NT2/D1 (cell line): ENCODE data around the gene RGS19.
"Not testable (repeated sequence)": the region's sequence is repeated elsewhere in the genome, so short reads cannot be mapped to it uniquely, and the experiment has no call there.

Experiments
- DNase-seq: peaks from one replicate; pipeline ENCODE4 v3.0.0-alpha.2; 2011; ENCODE audit warnings: low read depth, low spot score
- H3K27me3 ChIP-seq: 2 replicates; pipeline ENCODE4 v1.6.0; 2011; ENCODE audit warnings: mild to moderate bottlenecking; ENCODE audit not compliant: insufficient read length, insufficient read depth
- H3K36me3 ChIP-seq: 2 replicates; pipeline ENCODE4 v1.6.1; 2011; ENCODE audit warnings: mild to moderate bottlenecking, low read length, mixed read lengths; ENCODE audit not compliant: insufficient read depth, insufficient read length
- H3K4me1 ChIP-seq: 2 replicates; pipeline ENCODE4 v1.5.1; 2011; ENCODE audit not compliant: insufficient read depth, insufficient read length
- H3K4me3 ChIP-seq: 2 replicates; pipeline ENCODE4 v1.5.1; 2011; ENCODE audit warnings: low read depth; ENCODE audit not compliant: insufficient read length
- H3K9ac ChIP-seq: 2 replicates; pipeline ENCODE4 v1.6.0; 2011; ENCODE audit warnings: low read depth; ENCODE audit not compliant: insufficient read length
- H3K9me3 ChIP-seq: 2 replicates; pipeline ENCODE4 v1.5.1; 2011; ENCODE audit warnings: mild to moderate bottlenecking, low read length; ENCODE audit not compliant: insufficient read depth
- SUZ12 ChIP-seq: IDR thresholded peaks from 2 replicates; pipeline ENCODE4 v1.6.1; 2011; ENCODE audit not compliant: insufficient read length, insufficient read depth; ENCODE audit errors: extremely low read depth
- YY1 ChIP-seq: IDR thresholded peaks from 2 replicates; pipeline ENCODE4 v1.6.1; 2011; ENCODE audit not compliant: insufficient read length, insufficient read depth
- ZNF274 ChIP-seq: IDR thresholded peaks from 2 replicates; pipeline ENCODE4 v1.6.1; 2011; ENCODE audit warnings: mild to moderate bottlenecking, low read depth, low read length

RGS19 gene, protein sequence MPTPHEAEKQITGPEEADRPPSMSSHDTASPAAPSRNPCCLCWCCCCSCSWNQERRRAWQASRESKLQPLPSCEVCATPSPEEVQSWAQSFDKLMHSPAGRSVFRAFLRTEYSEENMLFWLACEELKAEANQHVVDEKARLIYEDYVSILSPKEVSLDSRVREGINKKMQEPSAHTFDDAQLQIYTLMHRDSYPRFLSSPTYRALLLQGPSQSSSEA

GRCh38 chr20:64079273-64080012 is at the start of gene RGS19:
TSS of gene RGS19 (minus strand) at chr20:64079518. CDS start at chr20:64076886, 2,632 bp downstream.
- no peak for TF ChIP-seq ZNF274
- TF ChIP-seq SUZ12: no peak
- TF ChIP-seq YY1: no peak
- peaks cover 28% of the 10 kb centered on the region for H3K4me1 ChIP-seq
- peak within 1 kb of the TSS; percentile 70 for H3K4me3 ChIP-seq
- peaks cover 41% of the 10 kb centered on the region for H3K27me3 ChIP-seq
- peak; percentile 63 for DNase-seq
- peak within 1 kb of the TSS; percentile 92 for H3K9ac ChIP-seq
- no peaks in the 10 kb centered on the region for H3K9me3 ChIP-seq
- H3K36me3 ChIP-seq: peaks cover 21% of the 10 kb centered on the region

DNA sequence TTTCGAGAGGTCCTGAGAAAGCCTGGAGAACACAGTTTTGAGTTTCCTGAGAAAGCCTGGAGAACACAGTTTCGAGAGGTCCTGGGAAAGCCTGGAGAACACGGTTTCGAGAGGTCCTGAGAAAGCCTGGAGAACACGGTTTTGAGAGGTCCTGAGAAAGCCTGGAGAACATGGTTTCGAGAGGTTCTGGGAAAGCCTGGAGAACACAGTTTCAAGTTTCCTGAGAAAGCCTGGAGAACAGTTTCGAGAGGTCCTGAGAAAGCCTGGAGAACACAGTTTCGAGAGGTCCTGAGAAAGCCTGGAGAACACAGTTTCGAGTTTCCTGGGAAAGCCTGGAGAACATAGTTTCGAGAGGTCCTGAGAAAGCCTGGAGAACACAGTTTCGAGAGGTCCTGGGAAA is 44.2 kb upstream of the RGS19 start:
- H3K4me3 ChIP-seq, H3K4me1 ChIP-seq, H3K36me3 ChIP-seq, H3K9me3 ChIP-seq, H3K9ac ChIP-seq, DNase-seq, H3K27me3 ChIP-seq: not testable (repeated sequence)

DNA sequence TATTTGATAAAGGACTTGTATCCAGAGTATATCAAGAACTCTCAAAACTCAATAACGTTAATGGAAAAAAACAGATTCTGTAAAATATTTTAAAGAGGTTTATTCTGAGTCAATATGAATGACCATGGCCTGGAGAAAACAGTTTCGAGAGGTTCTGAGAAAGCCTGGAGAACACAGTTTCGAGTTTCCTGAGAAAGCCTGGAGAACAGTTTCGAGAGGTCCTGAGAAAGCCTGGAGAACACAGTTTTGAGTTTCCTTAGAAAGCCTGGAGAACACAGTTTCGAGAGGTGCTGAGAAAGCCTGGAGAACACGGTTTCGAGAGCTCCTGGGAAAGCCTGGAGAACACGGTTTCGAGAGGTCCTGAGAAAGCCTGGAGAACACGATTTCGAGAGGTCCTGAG is 43.6 kb upstream of the RGS19 start:
- not testable (repeated sequence) for H3K36me3 ChIP-seq, H3K9ac ChIP-seq, DNase-seq, H3K9me3 ChIP-seq, H3K4me3 ChIP-seq, H3K27me3 ChIP-seq, H3K4me1 ChIP-seq

DNA sequence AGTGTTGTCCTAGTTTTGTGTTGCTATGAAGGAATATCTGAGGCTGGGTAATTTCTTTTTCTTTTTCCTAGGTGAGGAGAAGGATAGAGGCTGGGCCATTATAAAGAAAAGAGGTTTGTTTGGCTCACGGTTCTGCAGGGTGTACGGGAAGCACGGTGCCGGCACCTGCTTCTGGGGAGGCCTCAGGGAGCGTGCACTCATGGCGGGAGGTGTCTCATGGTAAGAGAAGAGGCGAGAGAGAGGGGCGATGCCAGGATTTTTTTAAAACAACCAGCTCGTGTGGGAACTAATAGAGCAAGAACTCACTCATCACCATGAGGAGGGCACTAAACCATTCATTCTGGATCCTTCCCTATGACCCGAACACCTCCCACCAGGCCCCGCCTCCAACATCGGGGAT is 42.3 kb upstream of the RGS19 start:
- Histone ChIP-seq H3K9ac (no peak overlapping the region), H3K9me3 (no peaks in the 10 kb centered on the region), H3K36me3 (no peaks in the 10 kb centered on the region), H3K4me1 (peaks cover 4% of the 10 kb centered on the region), H3K4me3 (no peak overlapping the region), H3K27me3 (no peaks in the 10 kb centered on the region)
- no peak for DNase-seq
- no peak for TF ChIP-seq ZNF274

DNA sequence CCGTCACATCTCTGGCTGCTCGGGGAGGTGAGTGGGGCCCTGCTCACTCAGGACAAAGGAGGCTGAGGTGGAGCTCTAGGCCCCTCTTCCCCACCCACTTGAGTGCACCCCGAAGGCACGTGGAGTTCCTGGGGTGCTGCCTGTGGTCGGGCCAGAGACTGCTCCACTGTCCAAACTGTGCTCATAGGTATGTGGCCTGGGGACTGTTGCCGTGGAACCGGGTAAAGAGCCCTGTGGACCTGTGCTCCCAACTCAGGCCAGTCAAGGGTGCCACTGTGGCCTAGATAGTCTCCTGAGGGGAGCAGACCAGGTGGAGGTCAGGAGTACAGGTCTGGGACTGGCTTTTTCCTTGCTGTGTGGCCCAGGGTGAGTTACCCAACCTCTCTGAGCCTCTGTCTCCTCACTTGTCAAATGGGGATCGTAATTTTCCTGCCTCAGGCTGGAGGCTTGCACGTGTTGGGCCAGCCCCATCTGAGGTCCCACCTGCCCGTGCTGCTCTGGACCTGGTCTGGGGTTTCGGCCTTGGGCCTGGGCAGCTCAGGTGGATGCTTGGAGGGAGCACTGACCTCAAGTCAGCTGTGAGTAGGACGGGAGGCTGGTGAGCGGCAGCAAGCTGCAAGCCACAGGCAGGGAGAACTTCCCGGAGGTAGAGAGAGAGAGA is 40.5 kb upstream of the RGS19 start:
- Histone ChIP-seq H3K4me1 (peaks cover 4% of the 10 kb centered on the region), H3K4me3 (no peak overlapping the region), H3K9me3 (no peaks in the 10 kb centered on the region), H3K9ac (peak overlapping the region; percentile 36), H3K27me3 (no peaks in the 10 kb centered on the region), H3K36me3 (no peaks in the 10 kb centered on the region)
- no peak for TF ChIP-seq SUZ12
- no peak for TF ChIP-seq ZNF274
- no peak for TF ChIP-seq YY1
- no peak for DNase-seq

DNA sequence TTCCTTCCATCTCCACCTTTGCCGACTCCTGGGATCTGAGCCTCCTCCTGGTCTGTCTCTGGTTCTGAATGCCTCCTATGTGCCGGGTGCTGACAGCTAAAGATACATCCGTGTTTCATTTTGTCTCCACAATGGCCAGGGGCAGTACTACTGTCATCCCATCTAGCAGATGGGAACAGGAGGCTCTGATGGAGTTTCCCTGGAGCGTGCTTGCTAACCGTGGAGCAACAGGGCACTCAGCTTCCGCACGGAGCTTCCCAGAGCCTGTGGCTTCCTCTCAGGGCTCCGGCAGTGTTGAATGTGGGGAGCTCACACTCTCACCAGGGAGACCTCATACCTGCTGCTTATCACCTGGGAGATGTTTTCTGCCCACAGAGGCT is 40.0 kb upstream of the RGS19 start:
- no peaks in the 10 kb centered on the region for H3K9me3 ChIP-seq
- TF ChIP-seq YY1 (no peak), SUZ12 (no peak), ZNF274 (no peak)
- H3K9ac ChIP-seq: no peak overlapping the region
- H3K27me3 ChIP-seq: no peaks in the 10 kb centered on the region
- H3K4me3 ChIP-seq: no peak overlapping the region
- no peaks in the 10 kb centered on the region for H3K36me3 ChIP-seq
- no peak for DNase-seq
- peaks cover 4% of the 10 kb centered on the region for H3K4me1 ChIP-seq

DNA sequence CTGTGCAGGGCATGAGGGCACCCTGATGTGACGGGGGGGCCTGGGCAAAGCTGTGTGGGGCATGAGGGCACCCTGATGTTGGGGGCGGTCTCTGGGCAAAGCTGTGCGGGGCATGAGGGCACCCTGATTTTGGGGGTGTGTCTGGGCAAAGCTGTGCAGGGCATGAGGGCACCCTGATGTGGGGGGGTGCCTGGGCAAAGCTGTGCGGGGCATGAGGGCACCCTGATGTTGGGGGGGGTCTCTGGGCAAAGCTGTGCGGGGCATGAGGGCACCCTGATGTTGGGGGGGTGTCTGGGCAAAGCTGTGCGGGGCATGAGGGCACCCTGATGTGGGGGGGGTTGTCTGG is 38.1 kb upstream of the RGS19 start:
- H3K9ac ChIP-seq, H3K4me3 ChIP-seq, H3K4me1 ChIP-seq, H3K36me3 ChIP-seq, DNase-seq, H3K27me3 ChIP-seq, H3K9me3 ChIP-seq: not testable (repeated sequence)
